OCI-LY7 (cell line): Measurements from ENCODE around the gene BOD1.

Experiments used
- CTCF ChIP-seq: fragments of 200-600 bp; sonication (generic); conservative IDR thresholded peaks from 2 replicates; pipeline ENCODE4 v1.5.1; 2014; ENCODE audit warnings: mild to moderate bottlenecking, antibody characterized with exemption, low read length, moderate library complexity, mixed read lengths
- EZH2phosphoT487 ChIP-seq: fragments of 200-600 bp; sonication (generic); IDR thresholded peaks from 2 replicates; pipeline ENCODE4 v1.6.1; 2018; ENCODE audit warnings: low read depth, borderline replicate concordance, mild to moderate bottlenecking, mixed run types, antibody characterized with exemption, low read length, moderate library complexity, mixed read lengths

- TF ChIP-seq CTCF (no peak), EZH2phosphoT487 (no peak)
Measured at GRCh38 chr5:173616577-173617118, at the start of gene BOD1.
